ENCODE results near the gene PRODH2. TPM values are rescaled to one million over a fixed set of nuclear protein-coding genes. Genes with fewer than 3 reads are reported as not detected.

Gene PRODH2, protein sequence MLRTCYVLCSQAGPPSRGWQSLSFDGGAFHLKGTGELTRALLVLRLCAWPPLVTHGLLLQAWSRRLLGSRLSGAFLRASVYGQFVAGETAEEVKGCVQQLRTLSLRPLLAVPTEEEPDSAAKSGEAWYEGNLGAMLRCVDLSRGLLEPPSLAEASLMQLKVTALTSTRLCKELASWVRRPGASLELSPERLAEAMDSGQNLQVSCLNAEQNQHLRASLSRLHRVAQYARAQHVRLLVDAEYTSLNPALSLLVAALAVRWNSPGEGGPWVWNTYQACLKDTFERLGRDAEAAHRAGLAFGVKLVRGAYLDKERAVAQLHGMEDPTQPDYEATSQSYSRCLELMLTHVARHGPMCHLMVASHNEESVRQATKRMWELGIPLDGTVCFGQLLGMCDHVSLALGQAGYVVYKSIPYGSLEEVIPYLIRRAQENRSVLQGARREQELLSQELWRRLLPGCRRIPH
- not detected in 2 replicates for total RNA-seq

DNA sequence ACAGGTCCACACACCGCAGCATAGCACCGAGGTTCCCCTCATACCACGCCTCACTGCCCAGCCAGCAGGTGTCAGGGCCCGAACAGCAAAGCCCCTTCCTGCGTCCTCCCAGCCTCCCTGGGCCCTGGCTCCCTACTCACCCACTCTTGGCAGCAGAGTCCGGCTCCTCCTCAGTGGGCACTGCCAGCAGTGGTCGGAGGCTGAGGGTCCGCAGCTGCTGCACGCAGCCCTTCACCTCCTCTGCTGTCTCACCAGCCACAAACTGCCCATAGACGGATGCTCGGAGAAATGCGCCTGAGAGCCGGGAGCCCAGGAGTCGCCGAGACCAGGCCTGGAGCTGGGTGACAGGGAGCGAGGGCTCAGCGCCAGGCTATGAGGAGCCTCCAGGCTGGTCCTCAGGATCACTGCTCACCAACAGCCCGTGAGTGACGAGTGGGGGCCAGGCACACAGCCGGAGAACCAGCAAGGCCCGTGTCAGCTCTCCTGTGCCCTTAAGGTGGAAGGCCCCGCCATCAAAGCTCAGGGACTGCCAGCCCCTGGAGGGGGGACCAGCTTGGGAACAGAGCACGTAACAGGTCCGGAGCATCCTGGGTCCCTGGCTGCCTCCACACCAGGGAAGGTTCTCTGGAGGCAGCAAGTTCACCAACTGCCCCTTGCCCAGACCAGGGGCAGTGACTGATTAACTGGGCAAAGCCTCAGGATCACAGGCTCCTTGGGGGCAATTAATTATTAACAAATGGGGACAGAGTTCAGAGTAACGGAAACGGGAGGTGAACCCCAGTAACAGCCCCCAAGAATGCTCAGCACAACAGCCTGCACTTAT lies at the start of gene PRODH2:
Gene PRODH2 (minus strand): TSS at position 626 of the 823 bp plus-strand sequence. CDS start 40 bp downstream, at position 586.

DNA sequence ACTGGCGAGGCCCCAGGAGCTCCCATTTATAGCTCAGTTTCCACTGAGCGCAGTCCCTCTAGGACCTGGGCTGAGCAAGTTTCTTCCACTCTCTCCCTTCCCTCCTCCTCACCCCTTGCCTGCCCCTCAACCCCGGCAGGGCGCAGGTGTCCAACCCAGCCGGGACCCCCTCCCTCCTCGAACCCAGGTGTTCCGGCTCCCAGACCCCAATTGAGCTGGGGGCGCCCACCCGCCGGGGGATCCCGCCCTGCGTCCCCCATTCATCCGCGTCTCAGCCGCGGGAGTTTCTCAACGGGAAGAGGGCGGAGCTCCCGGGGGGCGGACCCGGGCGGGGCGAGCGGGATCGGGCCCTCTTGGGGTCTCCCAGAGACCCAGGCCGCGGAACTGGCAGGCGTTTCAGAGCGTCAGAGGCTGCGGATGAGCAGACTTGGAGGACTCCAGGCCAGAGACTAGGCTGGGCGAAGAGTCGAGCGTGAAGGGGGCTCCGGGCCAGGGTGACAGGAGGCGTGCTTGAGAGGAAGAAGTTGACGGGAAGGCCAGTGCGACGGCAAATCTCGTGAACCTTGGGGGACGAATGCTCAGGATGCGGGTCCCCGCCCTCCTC lies 44.0 kb upstream of the PRODH2 start, which contains the start of gene KIRREL2:
Gene KIRREL2 (plus strand): TSS at position 366 of the 604 bp plus-strand sequence. CDS start 209 bp downstream, at position 575.

DNA sequence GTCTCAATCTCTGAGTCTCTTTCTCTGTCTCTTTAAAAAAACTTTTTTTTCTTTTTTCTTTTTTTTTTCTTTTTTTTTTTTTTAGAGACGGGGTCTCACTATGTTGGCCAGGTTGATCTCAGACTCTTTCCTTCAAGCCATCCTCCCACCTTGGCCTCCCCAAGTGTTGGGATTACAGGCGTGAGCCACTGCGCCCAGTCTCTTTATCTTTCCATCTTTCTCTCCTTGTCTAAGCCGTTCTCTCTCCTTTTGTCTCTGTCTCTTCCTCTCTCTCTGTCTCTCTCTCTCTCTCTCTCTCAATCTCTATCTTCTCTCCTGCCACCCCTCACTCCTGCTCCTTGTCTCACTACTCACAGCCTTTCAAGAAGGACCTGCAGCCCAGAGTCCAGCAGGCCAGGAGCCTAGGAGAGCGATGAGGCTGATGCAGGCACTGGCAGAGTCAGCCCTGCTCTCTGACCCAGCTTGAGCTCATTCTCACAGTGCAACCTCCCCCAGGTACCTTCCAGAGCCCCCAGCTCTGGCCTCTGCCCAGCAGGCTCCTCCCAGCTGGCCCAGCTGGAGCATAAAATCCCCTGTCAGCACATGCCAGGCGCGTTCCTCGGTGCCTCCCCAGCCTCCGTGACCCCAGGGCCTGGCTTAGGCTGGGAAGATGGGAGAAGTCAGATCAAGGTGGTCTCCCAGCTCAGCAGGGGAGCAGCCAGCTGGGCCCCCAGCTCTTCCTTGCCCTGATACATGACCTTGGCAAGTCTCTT lies 39.6 kb upstream of the PRODH2 start, which contains the start of gene NPHS1:
Gene NPHS1 (minus strand): TSS at position 476 of the 752 bp plus-strand sequence. CDS start 667 bp downstream, outside the sequence.

DNA sequence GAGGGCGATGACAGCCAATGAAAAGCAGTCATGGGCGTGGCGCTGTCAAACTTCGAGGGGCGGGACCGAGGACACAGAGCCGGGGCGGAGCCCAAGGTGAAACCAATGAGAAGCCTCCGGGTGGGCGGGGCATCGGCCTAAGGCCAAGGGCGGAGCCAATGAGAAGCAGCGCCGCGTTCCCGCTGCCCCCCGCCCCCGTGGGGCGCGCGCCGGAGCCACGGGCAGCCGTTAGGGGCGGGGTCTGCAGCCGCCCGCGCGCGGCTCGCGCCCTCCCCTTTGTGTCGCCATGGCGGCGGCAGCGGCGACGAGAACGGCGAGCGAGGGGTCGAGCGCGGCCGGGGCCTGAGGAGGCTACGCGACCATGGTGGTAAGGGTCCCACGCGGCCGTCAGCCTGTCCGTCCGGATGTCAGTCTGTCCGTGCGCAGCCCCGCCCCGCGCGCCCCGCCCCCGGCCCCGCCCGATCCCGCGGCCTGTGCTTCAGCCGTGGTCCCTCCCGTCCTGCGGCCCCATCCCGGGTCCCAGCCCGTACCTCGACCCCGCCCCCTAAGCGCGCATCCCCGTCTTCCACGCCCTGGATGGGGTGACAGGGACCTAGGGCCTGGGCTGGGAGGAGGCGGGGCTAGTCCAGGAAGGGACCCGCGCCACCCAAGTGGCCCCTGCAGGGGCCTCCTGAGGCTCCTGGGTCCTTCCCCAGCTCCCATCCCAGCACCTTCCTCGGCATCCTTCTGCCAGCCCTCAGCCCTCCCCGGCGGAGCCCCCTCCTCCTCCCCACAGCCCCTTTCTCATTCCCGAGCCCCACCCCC lies 37.1 kb downstream of the PRODH2 start, which contains the start of gene ARHGAP33:
Gene ARHGAP33 (plus strand): TSS at position 267 of the 804 bp plus-strand sequence. CDS start 95 bp downstream, at position 362.

DNA sequence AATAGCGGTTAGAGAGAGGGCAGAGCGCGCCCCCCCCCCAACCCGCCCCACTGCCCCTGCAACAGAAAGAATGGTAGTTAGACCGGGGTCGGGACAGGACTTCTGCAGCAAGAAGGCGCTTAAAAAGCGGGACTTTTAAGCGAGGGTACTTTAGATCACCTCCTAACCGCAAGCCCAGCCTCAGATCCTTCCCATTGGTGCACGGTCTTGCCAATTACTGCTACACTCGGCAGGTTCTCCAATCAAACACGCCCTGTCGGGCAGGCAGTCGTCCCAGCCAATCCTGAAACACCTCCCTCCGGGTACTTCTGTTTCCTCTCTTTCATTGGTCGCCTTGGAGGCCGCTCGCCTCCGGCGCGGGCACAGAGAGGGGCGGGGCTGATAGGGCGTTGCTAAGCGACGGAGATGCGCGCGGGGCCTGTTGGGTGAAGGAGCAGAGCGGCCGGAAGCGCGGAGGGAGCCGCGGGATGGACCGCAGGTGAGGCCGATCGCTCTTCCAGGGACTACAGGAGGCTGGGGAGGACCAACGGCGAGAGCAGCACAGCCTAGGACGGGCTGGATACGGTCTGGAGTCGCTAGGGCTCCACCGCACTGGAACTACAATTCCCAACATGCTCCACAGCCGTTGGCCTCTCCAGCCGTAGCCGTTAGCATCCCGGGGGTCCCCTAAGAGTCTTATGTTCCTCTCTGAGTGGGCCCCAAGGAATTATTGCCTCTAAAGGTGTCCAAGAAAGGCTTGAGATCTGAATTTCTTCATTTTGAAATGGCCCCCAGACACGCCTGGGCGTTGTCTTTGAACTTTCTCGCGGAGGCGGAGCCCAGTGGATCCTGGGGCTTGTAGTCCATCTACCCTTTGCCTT lies 54.7 kb downstream of the PRODH2 start, which contains the start of gene PROSER3:
Gene PROSER3 (plus strand): TSS at position 428 of the 860 bp plus-strand sequence. CDS start 40 bp downstream, at position 468.

DNA sequence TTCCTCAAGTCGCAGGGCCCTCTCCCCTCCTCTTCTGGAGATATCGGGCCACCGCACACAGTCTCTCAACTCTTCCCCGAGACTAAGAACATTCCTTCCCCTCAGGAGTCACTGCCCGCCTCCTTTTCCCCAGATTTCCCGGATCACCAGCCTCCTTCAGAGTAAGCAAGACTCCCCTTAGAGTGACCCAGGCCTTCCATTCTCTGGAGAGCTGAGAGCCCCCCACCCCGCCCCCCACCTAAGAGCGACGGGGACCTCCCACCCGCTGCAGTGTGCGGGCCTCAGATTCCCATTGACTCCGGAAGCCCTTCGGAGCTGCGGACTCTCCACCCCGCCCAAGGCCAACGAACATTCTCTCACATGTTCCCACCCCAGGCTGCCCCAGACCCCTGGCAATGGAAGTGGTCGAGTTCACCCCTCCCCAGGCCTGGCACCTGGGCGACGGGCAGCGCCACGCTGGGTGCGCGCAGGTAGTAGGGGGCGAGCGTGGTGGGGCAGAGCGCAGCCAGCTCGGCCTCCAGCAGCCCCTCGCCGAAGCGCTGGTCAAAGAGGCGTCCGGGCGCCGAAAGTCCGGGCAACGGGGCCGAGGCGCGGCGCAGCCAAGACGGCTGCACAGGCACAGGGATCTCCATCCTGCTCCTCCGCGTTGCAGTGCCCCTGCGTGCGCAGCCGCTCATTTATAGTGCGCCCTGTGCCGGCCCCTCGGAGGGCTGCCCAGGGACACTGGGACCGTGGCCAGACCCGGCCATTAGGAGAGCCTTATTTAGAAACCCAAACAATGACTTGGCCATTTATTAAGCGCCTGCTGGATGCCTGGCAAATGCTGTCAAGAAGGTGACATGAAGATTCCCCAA lies 56.0 kb downstream of the PRODH2 start, which contains the start of gene HSPB6:
Gene HSPB6 (minus strand): TSS at position 653 of the 854 bp plus-strand sequence. CDS start 21 bp downstream, at position 632.

Other genes with a start within 250 kb of the PRODH2 start
- not detected in 2 replicates for gene ATP4A, start 249.2 kb downstream of the PRODH2 start, total RNA-seq
- gene PMIS2, start 226.7 kb downstream of the PRODH2 start, total RNA-seq, result not detected in 2 replicates
- 8.5 and 9.1 TPM in 2 replicates for gene HAUS5, start 200.1 kb downstream of the PRODH2 start, total RNA-seq
- 49.6 and 56.5 TPM in 2 replicates for gene RBM42, start 183.8 kb downstream of the PRODH2 start, total RNA-seq
- gene ETV2, start 171.1 kb downstream of the PRODH2 start, total RNA-seq, result 0.29 and 0.65 TPM in 2 replicates
- 214 and 293 TPM in 2 replicates for gene COX6B1, start 164.5 kb downstream of the PRODH2 start, total RNA-seq
- gene UPK1A, start 146.3 kb downstream of the PRODH2 start, total RNA-seq, result not detected in 2 replicates
- gene ZBTB32, start 108.3 kb downstream of the PRODH2 start, total RNA-seq, result not detected in 2 replicates
- 8.5 and 9.4 TPM in 2 replicates for gene KMT2B, start 94.8 kb downstream of the PRODH2 start, total RNA-seq
- 0.76 and 0.98 TPM in 2 replicates for gene IGFLR1, start 70.4 kb downstream of the PRODH2 start, total RNA-seq
- 2.3 and 2.8 TPM in 2 replicates for gene U2AF1L4, start 67.4 kb downstream of the PRODH2 start, total RNA-seq
- 14.8 and 15.7 TPM in 2 replicates for gene PSENEN, start 67.2 kb downstream of the PRODH2 start, total RNA-seq
- 12.1 and 16.7 TPM in 2 replicates for gene LIN37, start 64.3 kb downstream of the PRODH2 start, total RNA-seq
- gene HSPB6, start 55.8 kb downstream of the PRODH2 start, total RNA-seq, result 0.38 and 0.65 TPM in 2 replicates
- 7.2 and 7.3 TPM in 2 replicates for gene PROSER3, start 54.7 kb downstream of the PRODH2 start, total RNA-seq
- 3.3 and 3.7 TPM in 2 replicates for gene ARHGAP33, start 37.3 kb downstream of the PRODH2 start, total RNA-seq
- not detected in 2 replicates for gene NPHS1, start 39.7 kb upstream of the PRODH2 start, total RNA-seq
- gene KIRREL2, start 44.1 kb upstream of the PRODH2 start, total RNA-seq, result not detected in 2 replicates
- 4.2 and 4.6 TPM in 2 replicates for gene APLP1, start 55.7 kb upstream of the PRODH2 start, total RNA-seq
- gene NFKBID, start 87.7 kb upstream of the PRODH2 start, total RNA-seq, result 2.9 and 5.5 TPM in 2 replicates
- gene HCST, start 89.7 kb upstream of the PRODH2 start, total RNA-seq, result not detected in 2 replicates
- gene TYROBP, start 95.5 kb upstream of the PRODH2 start, total RNA-seq, result not detected in 2 replicates
- 9.6 and 11.1 TPM in 2 replicates for gene LRFN3, start 123.5 kb upstream of the PRODH2 start, total RNA-seq
- gene SDHAF1, start 182.3 kb upstream of the PRODH2 start, total RNA-seq, result 12.7 and 13.4 TPM in 2 replicates
- 0.19 TPM in 1 of 2 replicates, not detected in the other for gene SYNE4, start 196.0 kb upstream of the PRODH2 start, total RNA-seq
- gene ALKBH6, start 201.4 kb upstream of the PRODH2 start, total RNA-seq, result 11.3 and 14.0 TPM in 2 replicates
- 4.0 and 5.6 TPM in 2 replicates for gene CLIP3, start 220.0 kb upstream of the PRODH2 start, total RNA-seq
- gene THAP8, start 241.4 kb upstream of the PRODH2 start, total RNA-seq, result 1.3 and 1.6 TPM in 2 replicates
- gene WDR62, start 242.1 kb upstream of the PRODH2 start, total RNA-seq, result 5.2 and 6.5 TPM in 2 replicates

Measured in vein endothelial cell (primary cell).